GM12874 (cell line): ENCODE data around the gene WNT3A.

Experiments
- CTCF ChIP-seq: IDR thresholded peaks from 2 replicates; pipeline ENCODE4 v1.5.1; 2011; ENCODE audit warnings: low read depth, mild to moderate bottlenecking, control low read depth, low read length, moderate library complexity; ENCODE audit not compliant: insufficient read depth

Gene WNT3A

GRCh38 chr1:228021355-228022030 is 14.7 kb downstream of the WNT3A start:
- TF ChIP-seq CTCF: no peak

- no peak for TF ChIP-seq CTCF
Observed at GRCh38 chr1:228022571-228023293, 15.9 kb downstream of the WNT3A start.

GRCh38 chr1:228023294-228023639 is 16.5 kb downstream of the WNT3A start:
- TF ChIP-seq CTCF: no peak

- TF ChIP-seq CTCF: no peak
Observed at GRCh38 chr1:228029281-228029680, 22.5 kb downstream of the WNT3A start.

DNA sequence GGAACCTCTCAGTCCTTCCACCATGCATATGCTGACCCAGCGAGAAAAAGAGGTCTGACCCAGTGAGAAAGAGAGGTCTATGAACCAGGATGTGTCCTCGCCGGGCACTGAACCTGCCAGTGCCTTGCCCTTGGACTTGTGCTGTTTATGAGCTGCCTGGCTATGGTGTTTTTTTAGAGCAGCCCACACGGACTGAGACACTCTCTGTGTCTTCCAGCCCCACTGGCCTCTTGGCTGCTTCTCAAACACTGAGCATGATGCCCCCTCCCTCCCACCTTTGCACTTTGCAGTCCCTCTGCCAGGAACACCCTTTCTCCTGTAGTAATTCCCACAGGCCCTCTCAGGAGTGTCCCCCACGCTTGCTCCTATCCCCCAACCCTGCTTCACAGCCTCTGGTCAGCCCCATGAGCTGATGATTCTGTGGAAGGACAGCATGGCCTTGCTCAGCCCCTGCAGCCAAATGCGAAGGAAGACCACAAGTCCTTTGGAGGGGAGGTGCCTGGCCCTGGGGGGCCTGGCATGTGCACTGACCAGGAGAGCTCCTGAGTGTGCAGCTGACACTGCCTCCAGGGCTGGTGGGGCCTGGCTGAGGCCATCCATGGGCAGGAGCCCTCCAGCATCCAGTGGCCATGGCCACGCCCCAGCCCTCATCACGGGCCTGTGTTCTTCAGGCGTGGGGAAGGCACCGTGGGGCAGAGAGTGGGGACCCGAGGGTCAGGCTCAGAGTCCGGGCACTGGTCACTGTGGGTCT is 23.8 kb downstream of the WNT3A start:
- no peak for TF ChIP-seq CTCF

- no peak for TF ChIP-seq CTCF
Observed at GRCh38 chr1:228031276-228031995, 24.6 kb downstream of the WNT3A start.

- no peak for TF ChIP-seq CTCF
Observed at GRCh38 chr1:228032041-228032440, 25.2 kb downstream of the WNT3A start.
